PFSK-1 (cell line): ENCODE results near the gene ARHGEF12.

Source experiments
- POLR2AphosphoS5 ChIP-seq: IDR thresholded peaks from 2 replicates; pipeline ENCODE4 v1.6.1; 2012; ENCODE audit warnings: low read depth, mild to moderate bottlenecking, control low read depth, low read length, moderate library complexity
- SIN3A ChIP-seq: IDR thresholded peaks from 2 replicates; pipeline ENCODE4 v1.6.1; 2012; ENCODE audit warnings: mild to moderate bottlenecking, low read length, moderate library complexity, borderline replicate concordance; ENCODE audit not compliant: insufficient read depth

DNA sequence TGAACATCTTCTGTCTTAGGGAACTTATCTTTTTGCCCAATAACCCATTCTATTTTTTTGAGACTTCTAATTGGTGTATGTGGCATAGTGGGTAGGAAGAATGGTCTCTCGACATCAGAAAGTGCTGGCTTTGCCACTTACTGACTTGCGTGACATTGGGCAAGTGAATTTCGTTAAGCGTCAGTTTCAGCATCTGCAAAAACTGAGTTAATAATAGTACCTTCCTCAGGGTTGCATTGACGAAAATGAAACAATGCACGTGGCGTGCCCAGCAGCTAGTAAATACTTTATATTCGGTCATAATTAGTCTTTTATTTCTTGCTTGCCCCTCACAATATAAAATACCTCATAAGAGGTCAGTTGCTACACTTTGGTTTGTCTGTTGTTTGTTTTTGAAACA, 162.9 kb downstream of the ARHGEF12 start:
- TF ChIP-seq POLR2AphosphoS5 (no peak), SIN3A (no peak)
